ENCODE results near the gene PLCH2.

Gene PLCH2

DNA sequence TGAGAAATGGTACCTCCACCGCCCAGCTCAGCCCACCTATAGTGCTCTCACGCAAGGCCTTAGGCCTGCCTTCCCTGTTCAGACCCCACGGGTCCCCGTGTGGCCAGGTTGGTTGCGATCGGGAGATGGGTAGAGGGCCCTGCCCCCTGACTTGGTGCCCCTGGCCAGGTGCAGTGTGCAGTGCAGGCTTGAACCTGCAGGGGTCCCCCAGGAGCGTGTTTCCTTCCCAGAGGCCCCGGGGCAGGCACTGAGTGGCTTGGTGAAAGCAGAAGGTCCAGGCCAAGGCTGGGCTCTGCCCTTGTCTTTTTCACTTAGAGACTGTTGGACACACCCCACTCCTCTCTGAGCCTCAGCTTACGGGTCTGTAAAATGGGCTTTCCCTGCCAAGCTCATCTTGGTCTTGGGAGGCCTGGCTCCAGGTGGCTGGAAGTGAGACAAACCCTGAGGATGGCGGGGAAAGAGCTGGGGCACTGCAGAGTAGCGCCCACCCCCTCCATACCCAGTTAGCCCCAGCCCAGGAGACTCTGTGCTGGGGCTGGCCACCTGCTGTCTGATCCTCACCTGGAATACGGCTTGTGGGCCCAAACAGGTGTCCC is 63.3 kb downstream of the PLCH2 start:
- no peak for DNase-seq (ENCODE audit: insufficient read length, low spot score)
- TF ChIP-seq POLR2A (IDR thresholded peaks at IDR 0.05; ENCODE audit: low read depth, low read length): no peak
- FAIRE-seq: no peak

DNA sequence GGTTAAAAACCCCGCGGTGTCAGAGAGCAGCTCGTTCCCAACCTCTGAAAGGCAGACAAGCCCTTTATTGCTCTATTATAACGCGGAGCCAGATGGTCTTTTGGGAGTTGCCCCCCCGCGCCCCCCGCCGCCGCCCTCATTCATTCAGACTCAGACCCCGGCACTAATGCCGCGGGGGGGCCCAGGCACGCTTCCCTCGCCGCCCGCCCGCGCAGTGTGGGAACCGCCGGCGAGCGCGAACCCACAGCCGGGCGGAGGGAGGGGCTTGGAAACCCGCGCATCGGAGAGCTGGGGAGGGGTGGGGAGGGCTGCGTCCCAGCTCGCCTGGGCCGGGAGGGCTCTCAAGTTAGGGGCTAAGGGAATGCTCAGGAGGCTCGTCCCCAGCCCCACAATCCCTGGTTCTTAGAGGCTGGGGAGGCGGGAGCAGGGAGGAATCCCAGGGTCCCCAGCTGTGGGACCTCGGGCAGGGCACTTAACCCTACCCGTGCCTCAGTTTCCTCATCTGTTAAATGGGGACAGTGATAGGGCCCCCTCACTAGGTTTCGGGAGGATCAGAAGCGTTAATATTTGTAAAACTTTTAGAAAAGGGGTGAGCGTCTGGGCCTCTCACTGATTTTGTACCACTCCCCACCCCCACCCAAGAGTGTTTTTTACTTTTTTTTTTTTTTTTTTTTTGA is 64.9 kb downstream of the PLCH2 start:
- no peak for TF ChIP-seq POLR2A (IDR thresholded peaks at IDR 0.05; ENCODE audit: low read depth, low read length)
- no peak for FAIRE-seq
- DNase-seq (ENCODE audit: insufficient read length, low spot score): no peak

DNA sequence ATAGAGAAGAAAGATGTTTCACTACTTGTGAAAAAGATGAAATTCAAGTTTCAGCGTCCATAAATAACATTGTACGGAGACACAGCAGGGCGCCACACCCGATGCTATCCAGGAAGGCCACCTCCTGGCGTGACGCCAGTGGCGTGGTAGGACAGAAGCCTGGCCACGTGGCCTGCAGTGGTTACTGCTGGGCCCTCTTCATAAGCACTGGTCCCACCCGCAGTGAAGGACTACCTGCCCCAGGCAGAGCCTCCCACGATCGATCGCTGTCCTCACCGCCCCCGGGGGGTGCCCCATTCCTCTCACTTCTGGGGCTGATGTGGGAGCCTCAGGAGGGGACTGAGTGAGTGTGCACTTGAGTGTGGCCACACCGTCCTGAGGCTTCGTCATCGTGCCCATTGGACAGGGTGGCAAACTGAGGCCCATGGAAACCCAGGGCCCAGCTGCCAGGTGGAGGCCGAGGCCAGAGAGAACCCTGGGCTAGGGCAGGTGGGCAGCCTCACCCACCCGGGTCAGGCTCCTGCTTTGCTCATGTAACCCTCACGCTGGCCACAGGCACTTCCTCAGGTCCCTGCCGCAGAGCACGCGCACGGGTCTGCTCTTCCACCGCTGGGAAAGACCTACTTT is 65.6 kb downstream of the PLCH2 start:
- FAIRE-seq: no peak
- TF ChIP-seq POLR2A (IDR thresholded peaks at IDR 0.05; ENCODE audit: low read depth, low read length): no peak
- no peak for DNase-seq (ENCODE audit: insufficient read length, low spot score)

DNA sequence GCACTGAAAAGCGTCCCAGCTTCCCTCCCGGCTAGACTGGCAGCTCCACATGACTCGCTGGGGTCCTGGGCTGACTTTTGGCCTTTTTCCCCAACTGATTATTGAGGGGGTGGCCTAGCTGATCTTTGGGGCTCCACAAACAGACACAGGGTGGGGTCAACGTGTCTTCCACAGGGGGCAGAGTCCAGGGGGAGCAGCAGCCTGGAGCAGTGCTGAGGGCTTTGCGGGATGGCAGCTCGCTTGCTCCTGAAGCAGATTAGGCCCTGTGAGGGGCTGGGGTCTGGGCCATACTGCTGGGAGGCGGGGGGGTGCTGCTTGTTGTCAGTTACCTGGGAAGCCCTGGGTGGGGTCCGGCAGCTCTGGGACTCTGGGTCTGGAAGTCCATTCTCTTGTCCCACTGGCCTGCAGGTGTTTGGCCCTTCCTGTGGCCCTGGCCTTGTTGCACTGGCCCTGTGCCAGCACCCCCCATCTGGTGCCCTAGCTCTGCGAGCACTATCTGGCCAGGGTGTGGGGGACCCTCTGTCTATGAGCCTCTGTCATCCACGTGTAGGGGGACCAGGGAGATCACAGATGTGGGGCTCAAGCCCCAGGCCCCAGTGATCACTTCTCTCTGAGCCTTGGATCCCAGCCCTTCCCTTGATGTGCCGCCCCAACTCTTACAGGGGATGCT is 66.3 kb downstream of the PLCH2 start:
- TF ChIP-seq POLR2A (IDR thresholded peaks at IDR 0.05; ENCODE audit: low read depth, low read length): no peak
- DNase-seq (ENCODE audit: insufficient read length, low spot score): no peak
- FAIRE-seq: no peak

DNA sequence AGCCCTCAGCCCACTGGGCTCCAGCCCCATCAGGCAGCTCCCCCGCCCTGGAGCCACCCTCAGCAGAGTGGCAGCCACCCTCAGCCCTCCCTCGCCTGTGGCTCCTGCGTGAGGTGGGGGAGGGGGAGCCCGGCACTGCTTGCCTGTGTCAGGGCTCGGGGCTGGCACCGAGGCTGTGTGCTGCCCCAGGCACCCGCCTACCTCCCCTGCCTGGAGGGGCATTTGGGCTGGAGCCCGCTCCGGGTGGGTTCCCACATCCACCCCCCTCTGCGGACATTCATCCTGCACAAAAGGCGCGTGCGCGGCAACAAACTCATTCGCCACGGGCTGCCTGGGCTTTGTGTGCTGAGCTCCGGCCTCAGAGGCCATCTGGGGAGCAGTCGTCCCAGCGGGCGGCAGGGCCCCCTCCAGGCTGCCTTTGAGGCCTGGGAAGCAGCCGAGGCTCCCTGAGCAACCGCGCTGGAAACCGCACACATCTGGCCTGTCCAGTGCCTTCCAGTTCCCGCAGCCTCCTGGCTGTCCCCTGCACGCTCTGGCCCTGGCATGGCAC is 67.5 kb downstream of the PLCH2 start:
- DNase-seq (ENCODE audit: insufficient read length, low spot score) (no peak), FAIRE-seq (no peak)
- no peak for TF ChIP-seq POLR2A (IDR thresholded peaks at IDR 0.05; ENCODE audit: low read depth, low read length)

DNA sequence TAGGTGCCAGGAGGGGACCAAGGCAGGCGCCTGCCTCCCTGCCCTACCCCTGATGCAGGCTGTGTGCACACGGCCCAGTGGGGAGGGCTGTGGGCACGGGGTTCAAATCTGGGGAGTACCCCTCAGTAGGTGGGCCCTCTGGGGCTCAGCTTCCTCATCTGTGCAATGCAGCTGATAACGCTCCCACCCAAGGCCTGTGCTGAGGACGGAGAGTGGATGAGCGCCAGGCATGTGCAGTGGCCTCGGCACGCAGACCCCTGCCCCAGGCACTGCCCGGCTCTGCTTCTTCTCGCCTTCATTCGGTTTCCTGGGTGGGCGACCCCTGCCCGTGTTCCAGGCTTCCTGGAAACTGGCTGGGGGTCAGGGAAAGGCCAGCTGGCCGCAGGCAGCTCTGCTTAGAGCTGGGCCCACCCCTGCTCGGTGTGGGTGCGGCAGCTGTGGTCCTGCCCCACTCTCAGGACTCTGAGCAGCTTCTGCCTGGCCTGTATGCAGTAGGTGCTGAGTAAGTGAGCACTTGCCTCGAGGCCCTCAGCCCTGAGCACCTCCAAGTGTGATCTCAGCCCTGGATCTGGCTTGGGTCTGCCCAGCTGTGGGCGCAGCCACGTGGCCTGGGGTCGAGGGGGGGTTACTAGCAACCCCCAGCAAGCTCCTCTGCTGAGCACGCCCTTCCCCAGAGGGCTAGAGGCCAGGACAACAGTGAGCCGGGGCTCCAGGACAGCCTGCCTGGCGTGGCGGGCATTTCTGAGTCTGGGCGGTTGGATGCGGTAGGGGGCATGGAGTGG is 68.2 kb downstream of the PLCH2 start:
- FAIRE-seq: no peak
- no peak for DNase-seq (ENCODE audit: insufficient read length, low spot score)
- TF ChIP-seq POLR2A (IDR thresholded peaks at IDR 0.05; ENCODE audit: low read depth, low read length): no peak

DNA sequence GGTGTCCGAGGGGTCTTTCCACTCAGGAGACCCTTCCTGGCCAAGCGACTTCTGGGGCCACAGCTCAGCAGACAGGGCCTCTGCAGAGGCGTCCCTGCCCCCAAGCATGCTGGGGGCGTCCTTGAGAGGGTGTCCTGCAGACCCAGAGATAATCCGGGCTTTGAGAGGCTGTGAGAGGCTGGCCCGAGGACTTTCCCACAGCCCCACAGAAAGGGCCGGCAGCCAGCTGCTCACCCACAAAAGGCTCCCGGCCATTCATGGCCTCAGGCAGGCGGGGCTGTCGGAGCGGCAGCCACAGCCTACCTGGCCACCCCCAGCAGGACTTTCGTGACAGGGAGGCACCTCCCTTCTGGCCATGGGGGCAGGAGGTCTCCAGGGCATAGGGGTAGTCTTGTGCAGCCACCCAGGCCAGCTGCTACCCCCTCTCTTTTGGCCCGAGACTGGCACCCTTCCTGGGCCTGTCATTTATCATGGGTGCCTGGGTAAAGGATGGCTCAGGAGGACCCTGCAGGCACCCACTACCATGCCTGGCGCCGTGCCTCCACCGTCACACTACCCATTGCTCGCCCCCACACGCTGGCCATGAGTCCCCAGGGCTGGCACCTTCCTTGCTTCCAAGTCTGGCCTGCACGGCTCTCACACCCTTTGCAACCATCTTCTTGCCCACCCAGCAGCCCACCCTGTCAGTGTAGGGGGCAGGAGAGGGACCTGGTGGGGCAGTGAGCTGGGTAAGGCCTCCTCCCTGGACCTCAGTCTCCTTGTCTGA is 69.0 kb downstream of the PLCH2 start:
- no peak for DNase-seq (ENCODE audit: insufficient read length, low spot score)
- FAIRE-seq: no peak
- no peak for TF ChIP-seq POLR2A (IDR thresholded peaks at IDR 0.05; ENCODE audit: low read depth, low read length)

DNA sequence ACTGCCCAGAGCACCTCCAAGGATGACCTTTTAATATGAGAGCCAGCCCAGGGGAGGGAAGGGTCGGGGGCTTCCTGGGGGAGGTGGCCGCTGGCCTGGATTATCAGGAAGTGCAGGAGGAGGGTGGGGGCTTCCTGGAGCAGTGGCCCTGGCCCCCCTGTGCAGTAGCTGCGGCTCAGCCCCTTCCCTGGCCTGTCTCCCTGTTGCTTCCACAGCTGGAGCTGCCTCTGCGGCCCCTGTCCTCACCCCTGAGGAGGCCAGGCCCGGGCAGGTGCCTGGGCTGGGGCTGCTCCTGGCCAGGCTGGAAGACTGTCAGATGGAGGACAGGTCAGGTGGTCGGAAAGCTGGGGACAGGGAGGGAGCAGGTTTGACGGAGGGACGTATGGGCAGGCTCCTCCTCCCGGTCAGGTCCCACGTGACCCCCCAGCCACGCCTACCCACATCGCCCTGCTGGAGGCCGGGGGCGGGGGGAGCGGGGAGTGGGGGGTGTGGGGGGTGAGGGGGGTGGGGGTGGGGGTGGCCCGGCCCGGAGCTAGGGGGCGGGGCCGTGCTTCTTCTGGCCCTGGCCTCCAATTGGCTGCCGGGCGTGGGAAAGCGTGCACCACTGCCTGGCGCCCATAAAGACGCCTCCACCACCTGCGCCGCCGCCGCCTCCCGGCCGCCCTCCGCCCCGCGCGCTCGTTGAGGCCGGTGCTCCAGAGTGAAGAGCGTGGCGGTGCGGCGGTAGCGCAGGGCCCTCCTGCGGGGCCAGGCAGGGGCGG is 69.8 kb downstream of the PLCH2 start:
- FAIRE-seq: no peak

DNA sequence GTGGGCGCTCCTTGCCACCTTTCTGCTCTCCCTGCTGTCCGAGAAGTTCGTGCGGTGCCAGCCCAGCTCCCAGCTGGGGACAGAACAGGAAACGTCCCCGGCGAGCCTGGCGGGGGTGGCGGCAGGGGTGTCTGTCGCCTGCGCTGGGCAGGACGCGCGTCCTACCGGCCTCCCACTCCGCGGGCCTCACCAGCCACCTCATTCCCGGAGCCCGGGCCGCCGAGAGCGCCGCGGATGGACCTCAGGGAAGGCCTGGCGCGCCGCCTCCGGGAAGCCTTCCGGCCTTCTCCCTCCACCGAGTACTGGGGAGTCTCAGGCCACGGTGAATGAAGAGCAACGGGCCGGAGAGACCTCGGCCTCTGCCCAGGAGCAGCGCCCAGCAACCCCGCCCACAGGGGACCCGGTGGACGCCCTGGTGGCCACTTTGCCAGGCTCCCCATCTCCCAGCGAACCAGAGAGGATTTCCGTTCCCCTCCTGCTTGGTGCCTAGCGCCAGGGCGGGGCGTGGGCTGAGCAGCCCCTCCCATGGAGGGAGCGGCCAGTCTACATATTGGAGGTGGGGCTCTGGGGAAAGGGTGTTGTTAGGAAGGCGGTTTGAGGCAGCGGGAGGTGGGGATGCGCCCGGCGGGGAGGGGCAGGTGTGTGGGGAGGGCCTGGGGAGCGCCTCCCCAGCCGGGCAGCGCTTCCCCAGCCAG is 70.6 kb downstream of the PLCH2 start:
- DNase-seq (ENCODE audit: insufficient read length, low spot score): peak; percentile 93
- TF ChIP-seq POLR2A (IDR thresholded peaks at IDR 0.05; ENCODE audit: low read depth, low read length): peak; percentile 44; the same call in 1 of the 2 replicates
- FAIRE-seq: peak; percentile 53

More for the DNA sequence above, 69.8 kb downstream of the PLCH2 start:
- peak; percentile 57; the same call in 1 of the 2 replicates for TF ChIP-seq POLR2A (IDR thresholded peaks at IDR 0.05; ENCODE audit: low read depth, low read length)
- peak; percentile 90 for DNase-seq (ENCODE audit: insufficient read length, low spot score)

DNA sequence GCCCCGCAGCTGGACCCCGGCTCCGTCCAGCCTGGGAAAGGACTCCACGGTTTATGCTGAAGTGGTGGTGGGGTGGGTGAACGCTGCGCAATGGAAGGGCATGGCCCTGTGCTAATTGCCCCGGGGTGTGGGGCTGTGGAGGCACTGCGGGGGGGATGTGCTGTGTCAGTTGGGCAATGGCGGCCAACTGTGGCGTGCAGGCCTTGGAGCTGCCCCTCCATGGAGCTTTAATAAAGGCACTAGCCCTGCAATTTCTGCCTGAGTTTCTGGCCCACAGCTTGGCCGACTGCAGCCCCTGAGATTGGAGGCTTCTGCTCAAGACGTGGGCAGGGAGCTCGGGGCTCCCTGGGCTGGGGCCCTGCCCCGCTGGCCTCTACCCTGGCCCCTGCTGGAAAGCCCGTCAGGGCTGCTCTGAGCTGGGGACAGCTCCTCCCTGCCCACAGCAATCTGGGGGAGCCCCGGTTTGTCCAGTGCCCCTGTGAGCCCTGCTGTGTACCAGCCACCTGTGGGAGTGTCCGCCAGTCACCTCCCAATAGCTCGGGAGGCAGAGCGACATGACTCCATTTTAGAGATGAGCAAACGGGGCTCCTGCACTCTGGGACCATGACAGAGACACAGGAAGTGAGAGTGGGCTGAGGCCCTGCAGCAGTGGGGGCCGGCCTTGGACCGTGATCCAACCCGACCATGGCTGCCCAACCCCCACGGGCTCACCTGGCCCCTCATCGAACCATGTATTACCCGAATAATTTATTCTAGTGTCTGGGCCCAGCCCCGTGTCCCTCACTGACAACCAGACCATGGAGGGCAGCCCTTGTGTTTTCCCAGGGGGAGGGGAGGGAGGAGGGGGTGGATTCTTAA is 71.3 kb downstream of the PLCH2 start:
- DNase-seq (ENCODE audit: insufficient read length, low spot score): peak; percentile 52

More for the DNA sequence above, 71.3 kb downstream of the PLCH2 start:
- no peak for TF ChIP-seq POLR2A (IDR thresholded peaks at IDR 0.05; ENCODE audit: low read depth, low read length)
- FAIRE-seq: no peak
